ENCODE results near the gene SH2B2.

DNA sequence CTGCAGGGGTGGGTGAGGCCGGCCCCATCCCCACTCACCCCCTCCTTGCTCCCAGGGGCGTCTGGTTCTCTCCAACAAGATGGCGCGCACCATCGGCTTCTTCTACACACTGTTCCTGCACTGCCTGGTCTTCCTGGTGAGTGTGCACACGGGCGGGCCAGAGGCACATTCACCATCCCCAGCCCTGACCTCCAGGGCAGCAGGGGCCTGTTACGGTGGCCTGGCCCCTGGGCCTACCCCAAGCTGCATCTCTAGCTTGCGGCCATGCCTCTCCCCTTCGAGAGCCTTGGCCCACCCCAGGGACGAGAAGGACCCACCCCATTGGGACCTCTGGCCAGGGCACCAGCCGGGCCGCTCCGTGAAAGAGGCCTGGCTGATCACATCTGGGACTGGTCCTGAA lies 4.9 kb upstream of the SH2B2 start:
- TF ChIP-seq SP1 (CRISPR knock-in tag; conservative IDR thresholded peaks at IDR 0.05) (no peak), TEAD1 (CRISPR knock-in tag; IDR thresholded peaks at IDR 0.05) (no peak), GABPB1 (CRISPR knock-in tag; IDR thresholded peaks at IDR 0.05) (no peak), GRHL2 (CRISPR knock-in tag; IDR thresholded peaks at IDR 0.05; ENCODE audit: insufficient replicate concordance, severe bottlenecking) (no peak), NR2C2 (CRISPR knock-in tag; IDR thresholded peaks at IDR 0.05) (no peak), NR1H2 (CRISPR knock-in tag; IDR thresholded peaks at IDR 0.05) (no peak), ELF4 (CRISPR knock-in tag; IDR thresholded peaks at IDR 0.05; ENCODE audit: low read depth) (no peak), JUN (CRISPR knock-in tag; IDR thresholded peaks at IDR 0.05) (no peak)
- TF ChIP-seq, protein P1, sequence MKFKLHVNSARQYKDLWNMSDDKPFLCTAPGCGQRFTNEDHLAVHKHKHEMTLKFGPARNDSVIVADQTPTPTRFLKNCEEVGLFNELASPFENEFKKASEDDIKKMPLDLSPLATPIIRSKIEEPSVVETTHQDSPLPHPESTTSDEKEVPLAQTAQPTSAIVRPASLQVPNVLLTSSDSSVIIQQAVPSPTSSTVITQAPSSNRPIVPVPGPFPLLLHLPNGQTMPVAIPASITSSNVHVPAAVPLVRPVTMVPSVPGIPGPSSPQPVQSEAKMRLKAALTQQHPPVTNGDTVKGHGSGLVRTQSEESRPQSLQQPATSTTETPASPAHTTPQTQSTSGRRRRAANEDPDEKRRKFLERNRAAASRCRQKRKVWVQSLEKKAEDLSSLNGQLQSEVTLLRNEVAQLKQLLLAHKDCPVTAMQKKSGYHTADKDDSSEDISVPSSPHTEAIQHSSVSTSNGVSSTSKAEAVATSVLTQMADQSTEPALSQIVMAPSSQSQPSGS (CRISPR knock-in tag; IDR thresholded peaks at IDR 0.05; ENCODE audit: borderline replicate concordance, low read depth) = no peak
- TF ChIP-seq, protein P2, sequence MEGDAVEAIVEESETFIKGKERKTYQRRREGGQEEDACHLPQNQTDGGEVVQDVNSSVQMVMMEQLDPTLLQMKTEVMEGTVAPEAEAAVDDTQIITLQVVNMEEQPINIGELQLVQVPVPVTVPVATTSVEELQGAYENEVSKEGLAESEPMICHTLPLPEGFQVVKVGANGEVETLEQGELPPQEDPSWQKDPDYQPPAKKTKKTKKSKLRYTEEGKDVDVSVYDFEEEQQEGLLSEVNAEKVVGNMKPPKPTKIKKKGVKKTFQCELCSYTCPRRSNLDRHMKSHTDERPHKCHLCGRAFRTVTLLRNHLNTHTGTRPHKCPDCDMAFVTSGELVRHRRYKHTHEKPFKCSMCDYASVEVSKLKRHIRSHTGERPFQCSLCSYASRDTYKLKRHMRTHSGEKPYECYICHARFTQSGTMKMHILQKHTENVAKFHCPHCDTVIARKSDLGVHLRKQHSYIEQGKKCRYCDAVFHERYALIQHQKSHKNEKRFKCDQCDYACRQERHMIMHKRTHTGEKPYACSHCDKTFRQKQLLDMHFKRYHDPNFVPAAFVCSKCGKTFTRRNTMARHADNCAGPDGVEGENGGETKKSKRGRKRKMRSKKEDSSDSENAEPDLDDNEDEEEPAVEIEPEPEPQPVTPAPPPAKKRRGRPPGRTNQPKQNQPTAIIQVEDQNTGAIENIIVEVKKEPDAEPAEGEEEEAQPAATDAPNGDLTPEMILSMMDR (IDR thresholded peaks at IDR 0.05) = no peak
- TF ChIP-seq, protein P3, sequence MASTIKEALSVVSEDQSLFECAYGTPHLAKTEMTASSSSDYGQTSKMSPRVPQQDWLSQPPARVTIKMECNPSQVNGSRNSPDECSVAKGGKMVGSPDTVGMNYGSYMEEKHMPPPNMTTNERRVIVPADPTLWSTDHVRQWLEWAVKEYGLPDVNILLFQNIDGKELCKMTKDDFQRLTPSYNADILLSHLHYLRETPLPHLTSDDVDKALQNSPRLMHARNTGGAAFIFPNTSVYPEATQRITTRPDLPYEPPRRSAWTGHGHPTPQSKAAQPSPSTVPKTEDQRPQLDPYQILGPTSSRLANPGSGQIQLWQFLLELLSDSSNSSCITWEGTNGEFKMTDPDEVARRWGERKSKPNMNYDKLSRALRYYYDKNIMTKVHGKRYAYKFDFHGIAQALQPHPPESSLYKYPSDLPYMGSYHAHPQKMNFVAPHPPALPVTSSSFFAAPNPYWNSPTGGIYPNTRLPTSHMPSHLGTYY (CRISPR knock-in tag; IDR thresholded peaks at IDR 0.05) = no peak
- TF ChIP-seq, protein P4, sequence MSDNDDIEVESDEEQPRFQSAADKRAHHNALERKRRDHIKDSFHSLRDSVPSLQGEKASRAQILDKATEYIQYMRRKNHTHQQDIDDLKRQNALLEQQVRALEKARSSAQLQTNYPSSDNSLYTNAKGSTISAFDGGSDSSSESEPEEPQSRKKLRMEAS (CRISPR knock-in tag; IDR thresholded peaks at IDR 0.05) = no peak
